A673 (cell line): ENCODE data around the gene SHISA4.

Source experiments
- CTCF ChIP-seq: fragments of 300-800, 200-600 bp; sonication (generic); conservative IDR thresholded peaks from 2 replicates; pipeline ENCODE4 v1.5.1; 2017; ENCODE audit warnings: low read depth, mild to moderate bottlenecking, antibody characterized with exemption, low read length, moderate library complexity, mixed read lengths
- EZH2 ChIP-seq: fragments of 200-600 bp; sonication (generic); IDR thresholded peaks from 2 replicates; pipeline ENCODE4 v1.6.1; 2017; ENCODE audit warnings: borderline replicate concordance, low read depth, mild to moderate bottlenecking, mixed read lengths, antibody characterized with exemption, low read length; ENCODE audit not compliant: poor library complexity, severe bottlenecking

GRCh38 chr1:201937624-201938213 lies 49.0 kb downstream of the SHISA4 start:
- TF ChIP-seq EZH2 = no peak
- no peak for TF ChIP-seq CTCF
